OCI-LY7 (cell line): ENCODE data around the gene RCOR1. TPM values are rescaled to one million over a fixed set of nuclear protein-coding genes. Genes with fewer than 3 reads are reported as not detected.

ENCODE experiments used
- BruUV-seq: library from RNA; stranded (reverse); fragments of 400-500 nt; replicated peaks from 2 replicates; lab custom pipeline; 2021; lab: Mats Ljungman, UMichigan
- CTCF ChIA-PET: fragments of 300-600 bp; sonication (Branson Sonifier 250); formaldehyde crosslinking; loops from one replicate; lab custom pipeline; 2022; ENCODE audit warnings: antibody characterized with exemption; ENCODE audit not compliant: unreplicated experiment; lab: Charles Lee
- POLR2A ChIA-PET: fragments of 300-600 bp; sonication (Branson Sonifier 250); formaldehyde crosslinking; loops from one replicate; lab custom pipeline; 2022; ENCODE audit warnings: antibody characterized with exemption; lab: Charles Lee
- DNase-seq: peaks from one replicate; pipeline ENCODE4 v3.0.0-alpha.2; 2015; ENCODE audit warnings: low spot score
- H2AFZ ChIP-seq: fragments of 200-600 bp; sonication (generic), shearing (Covaris generic); 2 replicates; pipeline ENCODE4 v1.6.1; 2014; ENCODE audit warnings: mild to moderate bottlenecking, antibody characterized with exemption, low read length, moderate library complexity
- H3K27ac ChIP-seq: fragments of 200-600 bp; sonication (generic); 2 replicates; pipeline ENCODE4 v1.5.1; 2014; ENCODE audit warnings: mixed run types, low read depth, mild to moderate bottlenecking, moderate library complexity, low read length, inconsistent platforms; ENCODE audit not compliant: poor library complexity, severe bottlenecking
- H3K36me3 ChIP-seq: fragments of 200-600 bp; sonication (generic); 2 replicates; pipeline ENCODE4 v1.6.1; 2014; ENCODE audit warnings: mild to moderate bottlenecking, antibody characterized with exemption, low read length, moderate library complexity, mixed read lengths; ENCODE audit not compliant: insufficient read depth
- H3K4me1 ChIP-seq: fragments of 200-600 bp; sonication (generic); 2 replicates; pipeline ENCODE4 v1.5.1; 2014; ENCODE audit warnings: mild to moderate bottlenecking, low read length; ENCODE audit not compliant: insufficient read depth, poor library complexity, severe bottlenecking
- H3K4me2 ChIP-seq: fragments of 200-600 bp; sonication (generic); 2 replicates; pipeline ENCODE4 v1.6.1; 2014; ENCODE audit warnings: mild to moderate bottlenecking, low read length
- H3K4me3 ChIP-seq: fragments of 200-600 bp; sonication (generic); 2 replicates; pipeline ENCODE4 v1.5.1; 2014; ENCODE audit warnings: mild to moderate bottlenecking, low read depth, low read length; ENCODE audit not compliant: poor library complexity, severe bottlenecking
- H3K79me2 ChIP-seq: fragments of 200-600 bp; sonication (generic); 2 replicates; pipeline ENCODE4 v1.6.1; 2016; ENCODE audit warnings: low read depth, mild to moderate bottlenecking, low read length, moderate library complexity, mixed read lengths; ENCODE audit not compliant: insufficient read depth
- H3K9me2 ChIP-seq: fragments of 200-600 bp; sonication (generic); 2 replicates; pipeline ENCODE4 v1.6.1; 2016; ENCODE audit warnings: mild to moderate bottlenecking, low read length, mixed read lengths; ENCODE audit not compliant: insufficient read depth
- H3K9me3 ChIP-seq: fragments of 200-600 bp; sonication (generic); 2 replicates; pipeline ENCODE4 v1.6.1; 2014; ENCODE audit warnings: mild to moderate bottlenecking, mixed run types, low read length, mixed read lengths
- H4K20me1 ChIP-seq: fragments of 200-600 bp; sonication (generic); 2 replicates; pipeline ENCODE4 v1.6.1; 2014; ENCODE audit warnings: mild to moderate bottlenecking, antibody characterized with exemption, low read length, moderate library complexity, mixed read lengths; ENCODE audit not compliant: insufficient read depth
- CTCF ChIP-seq: fragments of 200-600 bp; sonication (generic); conservative IDR thresholded peaks from 2 replicates; pipeline ENCODE4 v1.5.1; 2014; ENCODE audit warnings: mild to moderate bottlenecking, antibody characterized with exemption, low read length, moderate library complexity, mixed read lengths
- EZH2phosphoT487 ChIP-seq: fragments of 200-600 bp; sonication (generic); IDR thresholded peaks from 2 replicates; pipeline ENCODE4 v1.6.1; 2018; ENCODE audit warnings: low read depth, borderline replicate concordance, mild to moderate bottlenecking, mixed run types, antibody characterized with exemption, low read length, moderate library complexity, mixed read lengths
- intact Hi-C: fragments of 100-400 bp; cut with micrococcal nuclease; formaldehyde crosslinking; loops from one replicate; pipeline ENCODE4 v1.10.0; 2022; ENCODE audit not compliant: unreplicated experiment
- total RNA-seq, 2 experiments: library from RNA; depleted of rRNA in 1 of 2; stranded (reverse); fragments of >200 nt in 1 of 2; shearing (Covaris generic) in 1 of 2; gene quantifications; 2 replicates each; pipeline ENCODE4 v1.2.3, GENCODE V29; 2014 to 2022

The RCOR1 gene
- total RNA-seq, 2 experiments from 2014 or later = 12.1 to 30.2 TPM

GRCh38 chr14:102726191-102726949 is 133.9 kb downstream of the RCOR1 start:
- peaks cover 76% of the 10 kb centered on the region for H3K36me3 ChIP-seq
- no peaks in the 10 kb centered on the region for H3K9me3 ChIP-seq
- no peak overlapping the region for H3K27ac ChIP-seq
- no peaks in the 10 kb centered on the region for H4K20me1 ChIP-seq
- DNase-seq = no peak
- intact Hi-C loops = no loop called here
- ChIA-PET POLR2A (interaction anchor here (0.6 kb wide), 2 partner anchors 14 to 318 kb away, joined by 3 read pairs; no protein-coding TSS in a partner anchor), CTCF (no interaction called here)
- no peaks in the 10 kb centered on the region for H3K9me2 ChIP-seq
- H3K79me2 ChIP-seq = no peaks in the 10 kb centered on the region
- no peak overlapping the region for H2AFZ ChIP-seq
- H3K4me1 ChIP-seq = no peaks in the 10 kb centered on the region
- H3K4me3 ChIP-seq = no peak overlapping the region
- TF ChIP-seq EZH2phosphoT487 (no peak), CTCF (no peak)
- no peak overlapping the region for H3K4me2 ChIP-seq
- BruUV-seq = no TSS peak

- H3K36me3 ChIP-seq = peaks cover 66% of the 10 kb centered on the region
- POLR2A ChIA-PET = interaction anchor here (0.6 kb wide), 2 partner anchors 154 to 683 kb away, joined by 3 read pairs; no protein-coding TSS in a partner anchor
- BruUV-seq = TSS peak; percentile 27
Measured at GRCh38 chr14:102727336-102728095, 135.1 kb downstream of the RCOR1 start.

More at GRCh38 chr14:102727336-102728095, 135.1 kb downstream of the RCOR1 start:
- no peak for TF ChIP-seq CTCF
- no peak for TF ChIP-seq EZH2phosphoT487
- Histone ChIP-seq H3K9me3 (no peaks in the 10 kb centered on the region), H3K9me2 (no peaks in the 10 kb centered on the region), H3K4me2 (no peak overlapping the region), H3K4me3 (no peak overlapping the region), H3K4me1 (no peaks in the 10 kb centered on the region), H4K20me1 (no peaks in the 10 kb centered on the region), H3K27ac (no peak overlapping the region), H2AFZ (no peak overlapping the region), H3K79me2 (no peaks in the 10 kb centered on the region)
- intact Hi-C loops = no loop called here
- no peak for DNase-seq
- CTCF ChIA-PET = no interaction called here
